NCI-H526 (cell line): ENCODE data around the gene AOX1.
"Not testable (repeated sequence)": the region's sequence is repeated elsewhere in the genome, so short reads cannot be mapped to it uniquely, and the experiment has no call there.

Experiments used
- DNase-seq, 2 experiments: peaks; one replicate each; lab custom pipeline; 2025; lab: John Stamatoyannopoulos, UW

Gene AOX1

DNA sequence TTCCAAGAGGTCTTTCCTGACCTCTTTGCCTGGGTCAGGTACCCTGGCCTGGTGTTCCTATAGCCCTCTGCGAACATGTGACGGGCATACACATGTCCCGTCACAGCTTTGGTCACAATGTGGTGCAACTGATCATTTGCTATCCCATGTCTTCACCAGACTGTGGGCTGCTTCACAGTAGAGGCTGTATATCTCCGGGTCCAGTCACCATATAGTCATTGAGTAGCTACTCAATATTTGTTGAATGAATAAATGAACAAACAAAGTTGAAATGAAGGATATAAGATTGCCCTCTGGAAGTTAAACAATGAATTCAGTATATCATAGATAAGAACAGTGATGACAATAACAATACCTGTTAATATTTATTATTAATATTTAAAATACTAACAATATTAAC, 16.8 kb downstream of the AOX1 start:
- DNase-seq = no peak

DNA sequence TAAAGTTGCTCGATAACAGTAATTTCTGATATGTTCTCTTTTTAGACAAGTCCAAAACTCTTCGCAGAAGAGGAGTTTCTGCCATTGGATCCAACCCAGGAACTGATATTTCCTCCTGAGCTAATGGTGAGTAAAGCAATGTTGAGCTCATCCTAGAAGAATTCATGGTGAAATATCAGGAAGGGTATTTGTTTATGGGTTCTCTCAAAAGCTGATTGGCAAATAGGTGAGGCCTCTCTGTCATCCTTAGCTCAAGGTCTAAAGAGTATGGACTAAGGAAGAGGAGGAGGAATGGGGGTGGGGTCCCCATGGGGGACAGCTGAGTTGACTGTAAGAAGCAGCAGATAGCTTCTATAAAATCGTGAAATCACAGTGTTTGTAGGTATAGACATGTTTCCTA, 18.2 kb downstream of the AOX1 start:
- no peak for DNase-seq

GRCh38 chr2:200604571-200605255, 18.9 kb downstream of the AOX1 start:
- no peak for DNase-seq

- no peak for DNase-seq
Measured at GRCh38 chr2:200608341-200609027, 22.7 kb downstream of the AOX1 start.

DNA sequence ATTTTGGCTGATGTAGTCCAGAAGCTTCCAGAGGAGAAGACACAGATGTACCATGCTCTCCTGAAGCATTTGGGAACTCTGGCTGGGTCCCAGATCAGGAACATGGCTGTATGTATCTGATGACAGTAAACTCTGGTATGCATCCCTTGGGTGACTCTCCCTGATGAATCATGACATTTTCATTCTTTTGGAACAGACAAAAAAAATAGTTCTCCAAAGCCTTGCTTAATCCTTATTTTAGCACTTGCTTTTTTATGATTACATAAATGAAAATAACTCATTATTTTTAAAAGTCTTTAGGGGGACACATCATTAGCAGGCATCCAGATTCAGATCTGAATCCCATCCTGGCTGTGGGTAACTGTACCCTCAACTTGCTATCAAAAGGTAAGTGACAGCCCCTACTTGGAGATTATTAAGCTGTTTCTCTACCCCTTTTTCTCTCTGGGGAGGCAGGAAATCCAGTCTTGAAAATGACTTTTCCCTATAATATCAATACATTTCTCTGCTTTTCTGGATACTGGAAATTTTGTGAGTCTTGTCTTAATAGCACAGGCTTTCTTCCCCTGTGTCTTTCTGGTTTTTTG, 23.3 kb downstream of the AOX1 start:
- DNase-seq = no peak

DNA sequence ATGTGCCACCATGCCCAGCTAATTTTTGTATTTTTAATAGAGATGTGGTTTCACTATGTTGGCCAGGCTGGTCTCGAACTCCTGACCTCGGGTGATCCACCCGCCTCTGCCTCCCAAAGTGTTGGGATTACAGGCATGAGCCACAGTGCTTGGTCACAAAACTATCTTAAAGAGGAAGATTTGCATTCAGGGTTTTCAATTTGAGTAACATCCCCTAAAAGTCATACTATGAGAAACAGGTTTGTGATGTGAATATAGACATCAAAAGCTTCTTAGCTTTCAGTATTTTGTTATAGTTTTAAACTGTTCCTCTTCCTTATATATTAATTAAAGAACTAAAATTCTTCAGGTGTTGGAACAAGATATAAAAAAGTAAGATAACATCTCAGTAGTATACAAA, 24.4 kb downstream of the AOX1 start:
- not testable (repeated sequence) for DNase-seq

- DNase-seq = no peak
Measured at GRCh38 chr2:200613692-200614091, 27.9 kb downstream of the AOX1 start.

DNA sequence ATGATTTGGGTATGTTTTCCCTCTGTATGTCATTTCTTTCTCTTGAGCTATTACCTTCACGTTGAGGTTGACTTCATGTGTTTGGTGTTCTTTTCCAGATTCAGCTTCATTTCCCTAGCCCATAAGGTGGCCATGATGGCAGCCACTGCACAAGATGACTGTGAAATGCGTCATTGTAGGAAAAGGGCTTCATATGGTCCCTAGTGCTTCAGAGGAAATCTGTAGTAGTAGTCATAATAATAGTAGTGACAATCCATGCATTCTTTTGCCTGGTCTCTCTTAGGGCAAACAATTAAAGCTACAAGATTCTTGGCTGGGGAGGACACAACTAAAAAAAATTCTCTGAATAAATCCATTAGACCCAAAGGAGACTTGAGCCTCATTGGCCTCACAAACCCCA, 28.4 kb downstream of the AOX1 start:
- no peak for DNase-seq

- no peak for DNase-seq
Measured at GRCh38 chr2:200615247-200615646, 29.4 kb downstream of the AOX1 start.

DNA sequence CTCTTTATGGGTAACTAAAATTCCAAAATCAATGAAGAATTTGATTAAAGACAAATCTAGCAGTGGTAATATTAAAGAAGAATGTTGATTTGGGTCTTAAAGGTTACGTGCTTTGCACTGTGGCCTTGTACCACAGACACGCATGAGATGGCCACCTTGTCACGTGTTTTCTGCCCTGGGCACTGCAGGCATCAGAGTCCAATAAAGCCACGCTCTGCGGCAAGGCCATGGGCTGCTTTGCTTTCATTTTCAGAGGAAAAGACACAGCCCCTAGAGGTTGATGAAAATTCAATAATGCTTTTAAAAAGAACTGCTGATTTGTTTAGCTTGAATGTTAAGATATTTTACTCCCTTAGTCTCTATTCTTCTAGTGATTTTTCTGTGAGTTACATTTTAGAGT, 30.4 kb downstream of the AOX1 start:
- no peak for DNase-seq

DNA sequence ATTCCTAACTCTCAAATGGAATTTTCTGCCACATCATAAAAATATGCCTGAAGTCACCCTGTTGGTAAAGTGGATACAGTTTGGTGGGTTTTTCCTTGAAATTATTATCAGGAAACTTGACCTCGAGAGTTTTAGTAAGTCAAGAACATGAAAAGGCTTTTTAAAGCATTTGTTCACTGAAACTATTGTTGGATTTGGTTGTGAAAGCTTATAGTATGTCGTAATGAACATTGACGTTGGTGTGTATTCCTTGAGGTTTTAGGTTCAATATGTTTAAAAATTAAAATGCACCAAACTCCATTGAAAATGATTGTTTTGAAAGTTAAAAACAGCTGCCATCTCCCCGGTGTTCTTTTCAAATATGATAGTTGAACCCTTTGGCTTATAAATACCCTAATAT, 30.8 kb downstream of the AOX1 start:
- no peak for DNase-seq

- DNase-seq = no peak
Measured at GRCh38 chr2:200617156-200618053, 31.6 kb downstream of the AOX1 start.

DNA sequence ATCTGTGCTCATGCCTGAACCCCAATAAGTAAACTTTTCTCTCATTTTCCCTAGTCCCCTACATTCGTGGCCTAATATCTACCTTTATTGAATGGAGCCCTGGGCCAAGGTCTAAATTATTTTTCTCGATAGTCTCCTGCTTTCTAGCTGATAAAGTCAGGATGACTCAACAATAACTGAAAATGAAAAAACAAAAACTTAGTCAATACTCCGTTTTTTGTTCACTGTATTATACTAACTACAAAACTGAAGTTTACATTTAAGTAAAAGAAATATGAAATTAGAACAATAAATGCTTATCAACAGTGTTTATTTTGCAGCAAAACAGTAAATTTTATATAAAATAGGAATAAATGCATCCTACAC, 32.2 kb downstream of the AOX1 start:
- no peak for DNase-seq

DNA sequence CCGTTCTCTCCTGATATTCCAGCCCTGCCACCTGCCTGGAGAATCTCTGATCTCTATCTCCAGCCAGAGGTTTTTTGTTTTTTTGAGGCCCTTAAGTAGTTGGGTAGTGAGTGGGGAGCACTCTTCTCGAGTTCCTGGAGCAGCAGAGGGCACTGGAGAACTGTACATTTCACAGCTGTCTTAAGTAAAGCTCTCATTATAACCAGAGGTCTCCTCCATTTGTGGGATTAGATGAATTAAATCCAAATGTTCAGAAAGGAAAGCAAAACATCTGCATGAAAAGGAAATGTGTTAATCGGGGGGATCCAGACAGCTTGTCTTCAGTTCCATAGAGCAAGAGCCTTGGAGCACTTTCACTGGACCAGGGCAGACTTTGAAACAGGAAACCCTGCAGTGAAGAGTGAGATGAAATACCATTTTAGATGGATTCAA, 32.8 kb downstream of the AOX1 start:
- DNase-seq = no peak

- no peak for DNase-seq
Measured at GRCh38 chr2:200619279-200619678, 33.5 kb downstream of the AOX1 start.

DNA sequence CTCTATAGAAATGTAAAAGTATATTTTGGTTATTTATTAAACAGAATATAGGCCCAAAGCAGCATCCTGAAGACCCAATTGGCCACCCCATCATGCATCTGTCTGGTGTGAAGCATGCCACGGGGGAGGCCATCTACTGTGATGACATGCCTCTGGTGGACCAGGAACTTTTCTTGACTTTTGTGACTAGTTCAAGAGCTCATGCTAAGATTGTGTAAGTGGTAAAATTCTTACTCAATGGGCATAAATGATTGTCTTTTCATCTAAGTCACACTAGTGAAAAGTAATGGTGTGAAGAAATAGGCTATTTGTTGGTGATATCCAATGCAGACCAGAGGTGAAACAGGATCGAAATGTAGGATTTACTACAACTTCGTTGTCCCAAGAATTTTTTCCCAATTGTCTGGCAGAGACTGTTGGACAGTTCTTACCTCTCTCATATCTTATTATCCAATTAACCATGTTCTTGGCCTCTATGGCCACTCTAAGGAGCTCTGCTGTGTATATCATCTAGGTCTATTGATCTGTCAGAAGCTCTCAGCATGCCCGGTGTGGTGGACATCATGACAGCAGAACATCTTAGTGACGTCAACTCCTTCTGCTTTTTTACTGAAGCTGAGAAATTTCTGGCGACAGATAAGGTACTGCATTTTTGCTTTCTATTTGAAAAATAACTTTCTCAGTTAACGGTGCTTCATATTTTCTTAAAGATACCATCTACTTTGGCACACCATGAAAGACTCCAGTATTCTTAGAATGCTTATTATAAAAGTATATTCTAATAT, 35.0 kb downstream of the AOX1 start:
- DNase-seq = no peak

GRCh38 chr2:200622106-200622505, 36.3 kb downstream of the AOX1 start:
- no peak for DNase-seq

DNA sequence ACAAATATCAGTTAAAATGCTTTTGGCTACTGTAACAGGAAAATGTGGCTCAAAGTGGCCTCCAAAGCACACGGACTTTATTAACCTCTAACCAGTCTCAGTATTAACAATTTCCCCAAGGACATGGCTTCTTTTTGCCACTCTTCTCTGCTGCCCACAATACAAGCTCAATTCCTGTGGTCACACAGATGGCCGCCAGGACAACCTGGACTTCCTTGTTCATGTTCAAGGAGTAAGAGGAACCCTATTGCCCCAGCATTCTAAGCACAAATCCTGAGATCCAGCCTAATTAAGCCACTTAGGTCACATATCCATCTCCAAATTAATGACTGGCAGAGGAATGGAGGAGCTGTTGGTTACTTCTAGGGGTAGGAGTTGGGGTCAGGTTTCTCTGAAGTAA, 38.2 kb downstream of the AOX1 start:
- DNase-seq = no peak

DNA sequence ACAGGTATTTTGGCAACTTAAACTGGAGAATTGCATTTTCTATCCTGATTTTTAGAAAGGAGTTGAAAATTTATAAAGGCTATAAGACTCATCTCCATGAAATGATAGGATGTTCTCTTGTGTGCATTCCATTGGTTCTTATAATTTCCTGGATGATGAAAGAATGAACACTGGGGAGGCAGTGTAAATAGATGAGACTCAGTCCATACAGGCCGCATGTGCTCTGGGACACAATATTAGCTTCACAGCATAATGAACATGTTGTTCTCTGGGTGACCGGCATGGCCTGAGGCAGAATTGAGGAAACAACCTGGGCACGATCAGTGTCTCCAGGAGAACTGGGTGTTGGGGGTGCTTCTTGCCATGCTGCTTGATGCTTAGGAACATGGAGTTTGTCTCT, 38.8 kb downstream of the AOX1 start:
- no peak for DNase-seq

DNA sequence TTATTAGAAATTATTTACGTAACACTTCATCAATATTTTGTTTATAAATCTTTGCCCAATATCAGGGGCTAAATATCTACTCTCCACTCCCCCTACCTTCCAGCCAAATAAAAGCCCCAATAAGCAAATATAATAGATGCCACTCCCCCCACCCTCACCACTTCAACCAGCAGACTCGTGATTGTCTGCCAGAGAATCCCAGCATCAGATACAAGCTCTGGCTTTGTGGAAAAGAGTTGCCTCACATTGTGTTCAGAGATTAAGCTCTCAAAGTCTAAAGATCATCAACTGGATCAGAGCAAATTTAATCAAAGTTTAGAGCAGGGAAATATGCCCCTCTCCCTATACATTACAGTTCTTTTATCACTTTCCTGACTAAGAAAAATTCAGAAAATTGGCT, 39.5 kb downstream of the AOX1 start:
- DNase-seq = no peak

DNA sequence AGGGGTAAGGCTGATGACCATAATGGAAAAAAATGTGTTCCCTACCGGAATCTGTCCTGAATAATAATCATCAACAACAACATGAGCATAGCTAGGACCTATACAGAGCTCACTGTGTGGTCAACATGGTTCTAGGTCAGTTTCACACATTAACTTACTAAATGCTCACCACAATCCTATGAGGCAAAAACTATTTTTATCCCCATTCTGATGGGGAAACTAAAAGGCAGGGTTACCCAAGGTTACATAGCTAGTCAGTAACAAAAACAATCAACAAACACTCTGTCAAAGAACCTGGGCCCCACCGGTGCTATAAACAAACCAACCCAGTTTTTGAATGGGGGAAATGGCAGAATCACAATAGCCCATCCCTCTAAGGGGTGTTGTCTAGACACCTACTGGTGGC, 40.1 kb downstream of the AOX1 start:
- no peak for DNase-seq
